ENCODE results near the gene KCNN1. TPM values are rescaled to one million over a fixed set of nuclear protein-coding genes. Genes with fewer than 3 reads are reported as not detected.
A peak's percentile ranks its signal among the peaks of the same experiment; 100 is the strongest.

Gene KCNN1
- total and polyA plus RNA-seq, 4 donors, result 0.14 to 0.60 (median 0.19) TPM; not detected in 1

DNA sequence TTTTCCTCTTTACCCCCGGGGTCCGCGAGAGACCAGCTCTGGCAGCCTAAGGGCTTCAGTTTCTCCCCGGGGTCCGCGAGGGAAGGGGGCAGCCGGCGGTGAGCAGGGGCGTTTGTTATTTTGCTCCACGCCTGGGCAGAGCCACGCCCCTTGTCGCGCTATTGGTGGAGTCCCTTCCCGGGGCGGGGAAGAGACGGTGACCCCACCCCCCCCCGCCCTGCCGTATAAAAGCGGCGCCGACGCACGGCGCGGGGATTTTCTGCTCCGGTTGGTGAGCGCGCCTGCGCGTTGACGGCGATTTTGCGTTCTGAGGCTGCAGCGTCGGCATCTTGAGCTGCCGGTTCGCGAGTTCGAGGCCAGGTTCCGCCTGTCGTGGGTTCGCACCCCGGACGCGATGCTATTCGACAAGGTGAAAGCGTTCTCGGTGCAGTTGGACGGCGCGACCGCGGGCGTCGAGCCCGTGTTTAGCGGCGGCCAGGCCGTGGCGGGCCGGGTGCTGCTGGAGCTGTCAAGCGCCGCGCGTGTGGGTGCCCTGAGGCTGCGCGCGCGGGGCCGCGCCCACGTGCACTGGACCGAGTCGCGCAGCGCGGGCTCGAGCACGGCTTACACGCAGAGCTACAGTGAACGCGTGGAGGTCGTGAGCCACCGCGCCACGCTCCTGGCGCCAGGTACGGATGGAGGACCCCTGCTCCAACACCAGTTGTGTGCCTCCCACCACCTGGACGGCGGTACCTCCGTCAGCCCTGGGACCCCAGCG lies 41.2 kb downstream of the KCNN1 start, which contains the start of gene ARRDC2:
TSS of gene ARRDC2 (plus strand) at position 254 of the 757 bp plus-strand sequence. CDS start at position 395, 141 bp downstream.
- Histone ChIP-seq H3K4me3 (peak within 1 kb of the TSS; percentile 83), H3K4me1 (ENCODE audit: control insufficient read depth in 5 of 5, insufficient read depth in 5 of 5, low read length in 5 of 5) (peaks cover 0 to 13% (median 5%) of the 10 kb centered on the region in 5 donors), H3K9me3 (ENCODE audit: control insufficient read depth in 4 of 4, insufficient read depth in 3 of 4, low read length in 3 of 4) (no peaks in the 10 kb centered on the region), H3K9ac (ENCODE audit: insufficient read depth in 1 of 2, low read length in 2 of 2) (peak within 1 kb of the TSS in 1 of 2 donors; percentile 43), H3K27me3 (ENCODE audit: control insufficient read depth in 3 of 3, insufficient read depth in 3 of 3, low read length in 2 of 3) (no peaks in the 10 kb centered on the region), H3K36me3 (ENCODE audit: control insufficient read depth in 4 of 4, insufficient read depth in 4 of 4, low read length in 4 of 4) (peaks cover 0 to 29% (median 0%) of the 10 kb centered on the region in 4 donors), H3K27ac (ENCODE audit: low read depth in 1 of 2, low read length in 1 of 2) (peak within 1 kb of the TSS; percentile 83 to 86)
- WGBS, 2 donors, result 15 to 22% methylated on average over 91 to 92 of the region's 92 CpGs
- TF ChIP-seq, protein P1, sequence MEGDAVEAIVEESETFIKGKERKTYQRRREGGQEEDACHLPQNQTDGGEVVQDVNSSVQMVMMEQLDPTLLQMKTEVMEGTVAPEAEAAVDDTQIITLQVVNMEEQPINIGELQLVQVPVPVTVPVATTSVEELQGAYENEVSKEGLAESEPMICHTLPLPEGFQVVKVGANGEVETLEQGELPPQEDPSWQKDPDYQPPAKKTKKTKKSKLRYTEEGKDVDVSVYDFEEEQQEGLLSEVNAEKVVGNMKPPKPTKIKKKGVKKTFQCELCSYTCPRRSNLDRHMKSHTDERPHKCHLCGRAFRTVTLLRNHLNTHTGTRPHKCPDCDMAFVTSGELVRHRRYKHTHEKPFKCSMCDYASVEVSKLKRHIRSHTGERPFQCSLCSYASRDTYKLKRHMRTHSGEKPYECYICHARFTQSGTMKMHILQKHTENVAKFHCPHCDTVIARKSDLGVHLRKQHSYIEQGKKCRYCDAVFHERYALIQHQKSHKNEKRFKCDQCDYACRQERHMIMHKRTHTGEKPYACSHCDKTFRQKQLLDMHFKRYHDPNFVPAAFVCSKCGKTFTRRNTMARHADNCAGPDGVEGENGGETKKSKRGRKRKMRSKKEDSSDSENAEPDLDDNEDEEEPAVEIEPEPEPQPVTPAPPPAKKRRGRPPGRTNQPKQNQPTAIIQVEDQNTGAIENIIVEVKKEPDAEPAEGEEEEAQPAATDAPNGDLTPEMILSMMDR (IDR thresholded peaks at IDR 0.05; ENCODE audit: control extremely low read depth, extremely low read depth), result no peak
- DNase-seq (peak; percentile 95 to 96 (median 95)), ATAC-seq (ENCODE audit: insufficient read depth, low FRiP score) (peak; percentile 84)

DNA sequence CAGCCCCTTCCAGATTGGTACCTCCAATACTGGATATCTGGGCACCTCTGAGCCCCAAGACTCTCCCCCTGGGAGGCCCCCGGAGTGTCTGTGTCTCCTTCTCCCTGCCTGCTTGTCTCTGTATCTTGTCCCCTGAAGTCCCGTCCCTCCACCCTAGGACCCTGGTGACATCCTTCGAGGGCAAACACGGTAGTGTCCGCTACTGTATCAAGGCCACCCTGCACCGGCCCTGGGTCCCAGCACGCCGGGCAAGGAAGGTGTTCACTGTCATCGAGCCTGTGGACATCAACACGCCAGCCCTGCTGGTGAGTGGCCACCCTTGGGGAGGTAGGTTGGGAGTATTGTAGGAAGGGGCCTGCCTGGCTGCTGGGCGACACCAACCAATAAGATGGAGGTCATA lies 41.9 kb downstream of the KCNN1 start:
- Histone ChIP-seq H3K9ac (ENCODE audit: insufficient read depth in 1 of 2, low read length in 2 of 2) (no peak overlapping the region), H3K4me1 (ENCODE audit: control insufficient read depth in 5 of 5, insufficient read depth in 5 of 5, low read length in 5 of 5) (peaks cover 0 to 13% (median 5%) of the 10 kb centered on the region in 5 donors), H3K36me3 (ENCODE audit: control insufficient read depth in 4 of 4, insufficient read depth in 4 of 4, low read length in 4 of 4) (peaks cover 0 to 37% (median 0%) of the 10 kb centered on the region in 4 donors), H3K27ac (ENCODE audit: low read depth in 1 of 2, low read length in 1 of 2) (peak overlapping the region in 1 of 2 donors; percentile 59), H3K9me3 (ENCODE audit: control insufficient read depth in 4 of 4, insufficient read depth in 3 of 4, low read length in 3 of 4) (no peaks in the 10 kb centered on the region), H3K27me3 (ENCODE audit: control insufficient read depth in 3 of 3, insufficient read depth in 3 of 3, low read length in 2 of 3) (no peaks in the 10 kb centered on the region), H3K4me3 (peak overlapping the region; percentile 83)
- TF ChIP-seq, protein P1 (IDR thresholded peaks at IDR 0.05; ENCODE audit: control extremely low read depth, extremely low read depth), result no peak
- WGBS, 2 donors, result 79 to 97% methylated on average over 11 of the region's 11 CpGs
- no peak for DNase-seq
- no peak for ATAC-seq (ENCODE audit: insufficient read depth, low FRiP score)

DNA sequence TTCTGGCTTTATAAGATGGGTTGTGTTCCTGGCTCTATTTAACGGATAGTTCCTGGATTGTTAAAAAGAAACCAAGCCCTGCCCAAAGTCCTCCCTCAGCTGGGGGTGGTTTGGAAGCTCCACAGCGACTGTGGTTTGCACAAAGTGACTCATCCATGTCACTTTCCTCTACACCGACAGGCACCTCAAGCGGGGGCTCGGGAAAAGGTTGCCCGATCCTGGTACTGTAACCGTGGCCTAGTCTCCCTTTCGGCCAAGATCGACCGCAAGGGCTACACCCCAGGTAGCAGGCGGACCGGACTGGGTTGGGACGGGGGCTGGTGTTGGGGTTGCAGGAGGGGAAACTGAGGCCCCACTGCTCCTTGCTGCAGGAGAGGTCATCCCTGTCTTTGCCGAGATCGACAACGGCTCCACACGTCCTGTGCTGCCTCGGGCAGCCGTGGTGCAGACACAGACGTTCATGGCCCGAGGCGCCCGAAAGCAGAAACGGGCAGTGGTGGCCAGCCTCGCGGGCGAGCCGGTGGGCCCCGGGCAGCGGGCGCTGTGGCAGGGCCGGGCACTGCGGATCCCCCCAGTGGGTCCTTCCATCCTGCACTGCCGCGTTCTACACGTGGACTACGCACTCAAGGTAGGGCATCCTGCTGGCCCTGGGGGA lies 42.6 kb downstream of the KCNN1 start:
- DNase-seq, result no peak
- Histone ChIP-seq H3K9me3 (ENCODE audit: control insufficient read depth in 4 of 4, insufficient read depth in 3 of 4, low read length in 3 of 4) (no peaks in the 10 kb centered on the region), H3K27ac (ENCODE audit: low read depth in 1 of 2, low read length in 1 of 2) (no peak overlapping the region), H3K4me3 (peak overlapping the region; percentile 83), H3K9ac (ENCODE audit: insufficient read depth in 1 of 2, low read length in 2 of 2) (no peak overlapping the region), H3K4me1 (ENCODE audit: control insufficient read depth in 5 of 5, insufficient read depth in 5 of 5, low read length in 5 of 5) (peaks cover 0 to 13% (median 5%) of the 10 kb centered on the region in 5 donors), H3K27me3 (ENCODE audit: control insufficient read depth in 3 of 3, insufficient read depth in 3 of 3, low read length in 2 of 3) (no peaks in the 10 kb centered on the region), H3K36me3 (ENCODE audit: control insufficient read depth in 4 of 4, insufficient read depth in 4 of 4, low read length in 4 of 4) (peaks cover 0 to 40% (median 0%) of the 10 kb centered on the region in 4 donors)
- no peak for ATAC-seq (ENCODE audit: insufficient read depth, low FRiP score)
- 86 to 91% methylated on average over 37 of the region's 37 CpGs for WGBS, 2 donors
- TF ChIP-seq, protein P1 (IDR thresholded peaks at IDR 0.05; ENCODE audit: control extremely low read depth, extremely low read depth), result no peak

Data from lung (tissue), 12 donors.